NCI-H446 treated with DMSO at 0.1 percent for 48 hours (cell line): ENCODE results near the gene TSPAN16.

Source experiments
- DNase-seq: peaks from one replicate; lab custom pipeline; 2025; lab: John Stamatoyannopoulos, UW

TSPAN16 gene

DNA sequence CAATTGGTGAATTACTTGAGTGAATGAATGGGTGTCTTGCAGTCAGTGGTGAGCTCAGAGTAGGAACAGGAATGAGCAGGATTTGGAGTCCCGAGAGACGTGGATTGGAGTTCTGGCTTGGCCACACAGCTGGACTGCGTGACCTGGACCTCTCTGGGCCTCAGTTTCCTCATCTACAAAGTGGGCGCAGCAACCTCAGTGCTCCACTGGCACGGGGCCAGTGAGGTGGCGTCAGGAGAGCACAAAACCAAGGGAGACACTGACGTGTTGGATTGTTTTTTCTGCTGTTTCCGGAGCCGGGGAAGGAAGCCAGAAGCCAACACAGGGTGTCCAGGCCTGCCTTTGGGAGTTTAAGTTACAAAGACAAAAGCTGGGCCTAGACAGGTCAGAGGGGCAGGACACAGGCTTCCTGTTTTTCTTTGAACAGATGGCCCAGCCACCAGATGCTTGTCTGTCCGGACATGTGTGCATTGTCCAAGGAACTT, 27.1 kb upstream of the TSPAN16 start:
- DNase-seq, result no peak

DNA sequence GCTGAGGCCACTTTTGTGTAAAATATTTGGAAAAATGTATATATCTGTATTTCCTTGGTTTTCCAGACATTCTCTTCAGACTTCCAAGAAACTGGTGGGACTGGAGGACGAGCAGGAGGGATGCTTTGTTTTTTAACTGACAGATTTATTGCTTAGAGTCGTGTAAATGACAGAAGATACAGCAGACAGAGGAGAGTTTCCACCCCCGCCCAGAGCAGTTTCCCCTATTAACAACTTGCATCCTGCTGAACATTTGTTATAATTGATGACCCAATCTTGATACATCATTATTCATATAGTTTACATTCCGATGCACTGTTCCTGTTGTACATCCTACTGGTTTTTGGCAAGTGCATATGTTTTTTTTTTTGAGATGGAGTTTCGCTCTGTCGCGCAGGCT, 26.6 kb upstream of the TSPAN16 start:
- no peak for DNase-seq

DNA sequence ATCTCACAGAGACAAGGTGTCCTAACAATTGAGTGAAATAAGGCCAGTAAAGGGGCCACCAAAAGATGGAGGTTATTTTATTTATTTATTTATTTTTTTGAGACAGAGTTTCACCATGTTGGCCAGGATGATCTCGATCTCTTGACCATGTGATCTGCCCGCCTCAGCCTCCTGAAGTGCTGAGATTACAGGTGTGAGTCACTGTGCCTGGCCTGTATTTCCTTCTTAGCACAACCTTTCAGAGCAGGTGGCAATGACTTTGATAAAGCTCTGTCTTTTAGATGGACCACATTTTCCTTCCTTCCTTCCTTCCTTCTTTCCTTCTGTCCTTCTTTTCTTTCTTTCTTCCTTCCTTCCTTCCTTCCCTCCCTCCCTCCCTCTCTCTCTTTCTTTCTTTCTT, 22.7 kb upstream of the TSPAN16 start:
- no peak for DNase-seq

DNA sequence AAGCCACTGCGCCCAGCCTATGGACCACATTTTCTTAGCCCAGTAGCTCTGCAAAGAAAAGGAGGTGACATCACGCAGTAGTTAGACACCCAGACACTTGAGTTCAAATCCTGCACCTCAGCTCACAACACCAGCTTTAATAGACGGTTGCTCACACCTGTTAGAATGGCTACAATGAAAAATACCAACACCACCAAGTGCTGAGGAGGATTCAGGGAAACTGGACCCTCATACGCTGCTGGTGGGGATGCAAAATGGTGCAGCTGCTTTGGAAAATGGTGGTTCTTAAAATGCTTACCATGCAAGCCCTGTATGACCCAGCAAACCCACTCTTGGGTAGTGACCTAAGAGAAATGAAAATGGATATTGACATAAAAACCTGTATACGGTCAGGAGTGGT, 22.0 kb upstream of the TSPAN16 start:
- no peak for DNase-seq

DNA sequence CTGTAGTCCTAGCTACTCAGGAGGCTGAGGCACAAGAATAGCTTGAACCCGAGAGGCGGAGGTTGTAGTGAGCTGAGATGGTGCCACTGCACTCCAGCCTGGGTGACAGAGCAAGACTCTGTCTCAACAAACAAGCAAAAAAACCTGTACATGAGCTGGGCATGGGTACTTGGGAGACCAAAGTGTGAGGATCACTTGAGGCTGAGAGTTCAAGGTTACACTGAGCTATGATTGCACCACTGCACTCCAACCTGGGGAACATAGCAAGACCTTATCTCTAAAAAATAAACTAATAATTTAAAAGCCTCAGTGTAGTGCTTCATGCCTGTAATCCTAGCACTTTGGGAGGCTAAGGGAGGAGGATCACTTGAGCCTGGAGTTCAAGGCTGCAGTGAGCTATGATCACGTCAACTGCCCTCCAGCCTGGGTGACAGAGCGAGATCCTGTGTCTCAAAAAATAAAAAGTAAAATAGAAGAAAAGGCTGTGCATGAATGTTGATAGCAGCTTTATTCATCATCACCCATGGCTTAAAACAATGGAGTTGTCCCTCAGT, 21.4 kb upstream of the TSPAN16 start:
- no peak for DNase-seq

DNA sequence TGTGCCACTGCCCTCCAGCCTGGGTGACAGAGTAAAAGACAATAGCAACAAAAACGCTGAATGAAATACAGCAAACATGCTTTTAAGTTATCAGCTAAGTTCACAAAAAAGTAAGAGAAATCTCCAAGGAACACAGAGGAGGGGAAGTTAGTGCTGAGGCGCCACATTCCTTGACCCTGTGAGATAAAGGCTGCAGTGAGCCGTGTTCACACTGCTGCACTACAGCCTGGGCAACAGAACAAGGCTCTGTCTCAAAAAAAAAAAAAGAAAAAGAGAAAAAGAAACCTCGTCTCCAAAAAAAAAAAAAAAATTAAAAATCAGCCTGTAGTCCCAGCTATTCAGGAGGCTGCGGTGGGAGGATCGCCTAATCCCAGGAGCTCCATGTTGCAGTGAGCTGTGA, 17.3 kb upstream of the TSPAN16 start:
- DNase-seq, result no peak

DNA sequence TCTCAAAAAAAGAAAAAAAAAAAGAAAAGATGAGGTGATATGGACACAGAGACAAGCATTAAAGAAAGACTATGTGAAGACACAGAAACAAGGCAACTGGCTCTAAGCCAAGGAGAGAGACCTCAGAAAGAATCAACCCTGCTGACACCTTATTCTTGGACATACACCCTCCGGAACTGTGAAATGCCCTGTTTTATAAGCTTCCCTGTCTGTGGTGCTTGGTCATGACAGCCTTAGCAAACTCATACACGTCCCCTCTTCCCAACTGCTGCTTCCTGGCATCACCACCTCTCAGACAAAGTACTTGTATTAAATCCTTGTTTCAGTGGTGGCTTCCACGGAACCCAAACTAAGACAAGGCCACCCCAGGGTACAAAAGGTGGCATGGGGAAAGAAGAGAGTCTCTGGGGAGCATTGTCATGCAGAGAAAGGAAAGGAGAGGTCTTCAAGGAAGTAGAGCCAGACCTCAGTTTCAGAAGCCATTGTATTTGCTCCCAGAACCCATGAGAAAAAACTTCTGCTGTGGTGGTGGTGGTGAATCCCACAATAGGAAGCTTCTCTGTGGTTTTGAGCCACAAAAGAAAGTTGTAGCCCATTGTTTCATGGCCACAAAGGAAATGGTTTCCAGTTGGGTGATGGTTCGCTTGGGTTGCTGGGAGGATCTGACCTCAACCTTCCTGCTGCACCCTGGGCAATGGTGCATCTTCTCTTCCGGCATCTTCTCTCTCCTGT, 16.3 kb upstream of the TSPAN16 start:
- no peak for DNase-seq

DNA sequence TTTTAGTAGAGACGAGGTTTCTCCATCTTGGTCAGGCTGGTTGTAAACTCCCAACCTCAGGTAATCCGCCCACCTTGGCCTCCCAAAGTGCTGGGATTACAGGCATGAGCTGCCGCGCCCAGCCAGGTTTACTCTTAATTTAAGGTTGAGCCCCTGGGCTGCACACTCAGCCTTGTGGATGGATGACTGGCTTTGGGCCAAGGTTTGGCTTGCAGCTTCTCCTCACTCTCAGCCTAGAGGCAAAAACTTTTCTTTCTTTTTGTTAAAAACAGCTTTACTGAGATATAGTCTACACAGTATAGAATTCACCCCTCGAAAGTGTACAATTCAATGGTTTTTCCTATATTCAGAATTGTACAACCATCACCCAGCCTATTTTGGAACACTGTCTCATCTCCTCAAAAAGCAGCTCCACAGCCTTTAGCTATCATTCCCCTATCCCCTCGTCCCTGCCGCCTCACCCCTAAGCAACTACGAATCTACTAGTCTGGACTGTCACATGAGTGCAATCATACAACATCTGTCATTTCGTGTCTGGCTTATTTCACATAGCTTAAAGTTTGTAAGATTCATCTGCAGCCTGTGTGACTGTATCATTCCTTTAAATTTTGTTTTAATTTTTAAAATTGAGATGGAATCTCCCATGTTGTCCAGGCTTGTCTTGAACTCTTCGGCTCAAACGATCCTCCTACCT, 14.5 kb upstream of the TSPAN16 start:
- no peak for DNase-seq

DNA sequence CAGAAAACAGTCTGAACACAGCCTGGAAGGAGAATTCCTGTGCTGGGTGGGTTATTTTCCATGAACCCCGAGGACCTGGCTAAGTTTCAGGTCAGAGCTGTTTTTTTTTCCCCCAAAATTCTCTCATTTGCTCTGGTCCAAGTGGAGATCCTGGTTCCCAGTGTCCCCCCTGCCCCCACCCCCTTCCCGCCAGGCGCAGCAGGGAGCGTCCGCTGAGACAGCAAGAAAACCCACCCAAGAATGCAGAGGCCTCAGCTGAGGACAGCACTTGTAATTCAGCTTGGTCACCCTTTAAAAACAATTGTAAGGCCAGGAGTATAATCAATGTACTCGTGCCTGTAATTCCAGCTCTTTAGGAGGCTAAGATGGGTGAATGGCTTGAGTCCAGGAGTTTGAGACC, 11.4 kb upstream of the TSPAN16 start:
- no peak for DNase-seq

DNA sequence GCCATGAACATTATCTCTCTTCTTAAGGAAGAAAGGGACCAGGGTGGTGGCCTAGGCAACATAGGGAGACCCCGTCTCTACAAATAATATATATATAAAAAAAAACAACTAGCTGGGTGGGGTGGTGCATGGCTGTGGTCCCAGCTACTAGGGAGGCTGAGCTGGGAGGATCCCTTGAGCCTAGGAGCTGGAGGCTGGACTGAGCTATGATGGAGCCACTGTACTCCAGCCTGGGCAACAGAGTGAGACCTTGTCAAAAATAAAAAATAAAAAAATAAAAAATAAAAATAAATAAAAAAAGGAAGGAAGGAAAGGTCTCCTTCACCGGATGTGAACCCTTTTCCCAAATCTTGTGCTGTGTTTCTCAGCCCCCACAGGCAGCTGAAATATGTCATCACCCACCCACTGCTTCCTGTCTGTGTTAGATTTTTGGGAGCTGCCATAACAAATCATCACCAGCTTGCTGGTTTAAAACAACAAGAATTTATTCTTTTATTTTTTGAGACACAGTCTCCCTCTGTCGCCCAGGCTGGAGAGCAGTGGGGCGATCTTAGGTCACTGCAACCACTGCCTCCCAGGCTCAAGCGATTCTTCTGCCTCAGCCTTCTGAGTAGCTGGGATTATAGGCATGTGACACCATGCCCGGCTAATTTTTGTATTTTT, 9.5 kb upstream of the TSPAN16 start:
- no peak for DNase-seq

DNA sequence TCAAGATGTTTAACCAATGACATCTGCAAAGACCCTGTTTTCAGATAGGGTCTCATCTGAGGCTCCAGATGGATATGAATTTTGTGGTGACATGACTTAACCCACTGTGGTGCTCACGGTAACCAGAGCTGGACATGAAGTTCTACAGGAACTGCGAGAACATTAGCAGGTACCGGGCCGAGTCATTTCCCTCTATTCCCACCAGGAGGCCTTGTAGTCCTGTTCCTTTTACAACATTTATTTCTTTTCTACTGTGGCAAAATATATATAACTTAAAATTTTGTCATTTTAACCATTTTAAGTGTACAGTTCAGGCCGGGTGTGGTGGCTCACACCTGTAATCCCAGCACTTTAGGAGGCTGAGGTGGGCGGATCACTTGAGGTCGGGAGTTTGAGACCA, 7.6 kb upstream of the TSPAN16 start:
- no peak for DNase-seq

DNA sequence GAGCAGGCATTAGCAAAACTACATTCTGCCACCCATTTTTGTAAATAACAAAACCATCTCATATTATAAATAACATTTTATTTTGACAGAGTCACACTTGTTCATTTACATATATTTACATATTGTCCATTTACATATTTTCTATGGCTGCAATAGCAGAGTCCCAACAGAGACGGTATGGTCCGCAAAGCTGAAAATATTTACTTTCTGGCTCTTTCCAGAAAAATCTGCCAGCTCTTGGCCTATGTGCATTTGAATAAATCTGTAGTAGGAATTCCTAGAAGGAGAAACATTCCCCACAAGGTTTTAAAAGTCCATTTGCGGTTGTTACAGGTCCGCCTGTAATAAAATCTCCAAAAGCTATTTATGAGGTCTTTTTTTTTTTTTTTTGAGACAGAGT, 5.7 kb upstream of the TSPAN16 start:
- DNase-seq, result no peak

DNA sequence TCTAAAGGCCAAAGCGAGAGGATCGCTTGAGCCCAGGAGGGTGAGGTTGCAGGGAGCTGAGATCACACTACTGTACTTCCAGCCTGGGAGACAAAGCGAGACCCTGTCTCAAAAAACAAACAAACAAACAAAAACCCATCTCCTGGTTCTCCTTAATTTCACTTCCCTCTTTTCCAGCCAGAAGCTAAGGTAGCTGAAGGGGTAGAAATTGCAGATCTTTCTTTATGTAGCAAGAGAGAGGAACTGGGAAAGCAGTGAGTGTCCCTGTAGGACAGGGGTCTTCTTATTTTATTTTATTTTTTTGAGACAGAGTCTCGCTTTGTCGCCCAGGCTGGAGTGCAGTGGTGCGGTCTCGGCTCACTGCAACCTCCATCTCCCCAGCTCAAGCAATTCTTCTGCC, 4.5 kb upstream of the TSPAN16 start:
- no peak for DNase-seq

DNA sequence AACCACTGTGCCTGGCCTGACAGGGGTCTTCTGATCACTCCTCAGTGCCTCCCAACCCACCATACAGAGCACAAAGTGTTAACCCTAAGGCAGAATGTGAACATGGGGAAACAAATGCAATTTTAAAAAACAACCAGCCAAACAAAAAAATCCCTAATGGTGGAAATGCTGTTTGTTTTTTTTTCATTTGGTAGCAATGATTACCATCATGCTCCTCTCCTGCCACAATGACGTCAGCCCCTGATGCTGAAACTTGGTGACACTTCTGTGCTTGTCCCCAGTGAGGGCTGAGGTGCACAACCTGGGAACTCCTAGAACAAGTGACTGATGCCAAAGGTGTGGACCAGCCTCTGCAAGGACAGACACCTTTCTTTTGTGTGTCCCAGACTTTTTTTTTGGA, 4.0 kb upstream of the TSPAN16 start:
- DNase-seq, result no peak

DNA sequence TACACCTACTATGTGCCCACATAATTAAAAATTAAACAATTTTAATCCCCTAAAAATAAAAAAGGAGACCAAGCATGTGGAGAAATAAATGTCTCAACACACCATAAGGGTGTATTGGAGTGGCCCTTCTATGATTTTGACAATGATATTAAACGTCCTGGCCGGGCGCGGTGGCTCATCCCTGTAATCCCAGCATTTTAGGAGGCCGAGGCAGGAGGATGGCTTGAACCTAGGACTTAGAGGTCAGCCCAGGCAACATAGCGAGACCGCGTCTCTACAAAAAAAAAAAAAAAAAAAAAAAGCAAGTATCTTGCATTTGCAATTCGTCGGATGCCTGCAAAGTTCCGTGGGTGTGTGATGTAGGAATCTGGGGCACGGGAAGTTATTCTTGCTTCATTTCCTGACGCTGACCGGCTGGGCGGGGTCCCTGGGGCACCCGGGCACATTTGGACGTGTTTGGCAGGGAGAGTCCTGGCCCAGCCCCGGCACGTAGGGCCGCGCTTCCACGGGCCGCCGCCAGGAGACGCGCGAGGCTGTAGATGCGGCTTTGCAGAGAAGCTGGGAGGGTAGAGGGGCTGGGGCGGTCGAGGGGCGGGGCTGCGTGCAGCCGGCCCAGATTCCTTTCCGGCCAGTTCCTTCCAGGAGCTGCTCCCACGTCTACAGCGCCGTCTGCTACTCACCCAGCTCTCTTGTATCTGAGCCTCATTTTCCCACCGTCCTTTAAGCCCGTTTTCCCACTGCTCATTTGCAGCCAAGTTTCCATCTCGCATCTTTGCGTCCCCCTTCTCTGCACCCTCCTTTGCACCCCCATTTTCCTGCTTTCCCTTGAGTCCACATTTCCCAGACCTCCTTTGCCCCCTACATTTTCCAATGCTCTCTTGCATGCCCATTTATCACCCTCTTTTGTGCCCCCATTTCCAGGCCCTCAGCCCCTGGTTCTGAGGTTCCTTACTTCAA, 2.2 kb upstream of the TSPAN16 start:
- DNase-seq, result peak; percentile 87

DNA sequence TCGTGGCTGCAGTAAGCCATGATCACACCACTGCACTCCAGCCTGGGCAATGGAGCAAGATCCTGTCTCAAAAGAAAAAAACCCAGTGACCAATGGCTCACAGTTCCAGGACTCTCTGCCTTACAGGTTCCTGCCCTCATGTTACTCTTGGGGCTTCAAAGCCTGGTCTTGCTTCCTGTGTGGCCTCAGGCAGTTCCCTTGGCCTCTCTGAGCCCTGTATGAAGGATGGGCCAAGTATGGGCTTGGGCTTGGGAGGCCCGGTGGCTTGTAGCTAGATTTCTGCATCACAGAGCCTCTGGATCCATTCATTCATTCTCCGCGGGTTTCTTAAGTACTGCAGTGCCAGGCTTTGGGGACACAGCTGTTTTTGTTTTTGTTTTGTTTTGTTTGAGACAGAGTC, 780 bp upstream of the TSPAN16 start:
- no peak for DNase-seq

DNA sequence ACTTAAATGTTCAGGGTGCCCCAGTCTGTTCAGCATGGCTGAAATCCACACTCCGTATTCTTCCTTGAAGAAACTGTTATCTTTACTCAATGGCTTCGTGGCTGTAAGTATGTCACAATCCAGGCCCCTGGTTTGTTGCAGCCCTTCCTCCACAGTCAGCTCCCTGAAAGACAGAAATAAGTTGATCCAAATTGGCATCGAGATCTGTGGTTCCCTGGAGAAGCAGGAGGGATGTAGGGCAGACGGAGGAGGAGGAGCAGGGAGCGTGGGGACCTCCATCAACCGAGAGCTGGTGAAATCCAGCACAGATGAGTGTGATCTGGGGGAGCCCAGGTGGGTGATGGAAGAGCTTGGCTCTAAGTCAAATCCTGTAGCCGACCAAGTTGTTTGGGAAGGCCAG, 304 bp downstream of the TSPAN16 start:
- no peak for DNase-seq

DNA sequence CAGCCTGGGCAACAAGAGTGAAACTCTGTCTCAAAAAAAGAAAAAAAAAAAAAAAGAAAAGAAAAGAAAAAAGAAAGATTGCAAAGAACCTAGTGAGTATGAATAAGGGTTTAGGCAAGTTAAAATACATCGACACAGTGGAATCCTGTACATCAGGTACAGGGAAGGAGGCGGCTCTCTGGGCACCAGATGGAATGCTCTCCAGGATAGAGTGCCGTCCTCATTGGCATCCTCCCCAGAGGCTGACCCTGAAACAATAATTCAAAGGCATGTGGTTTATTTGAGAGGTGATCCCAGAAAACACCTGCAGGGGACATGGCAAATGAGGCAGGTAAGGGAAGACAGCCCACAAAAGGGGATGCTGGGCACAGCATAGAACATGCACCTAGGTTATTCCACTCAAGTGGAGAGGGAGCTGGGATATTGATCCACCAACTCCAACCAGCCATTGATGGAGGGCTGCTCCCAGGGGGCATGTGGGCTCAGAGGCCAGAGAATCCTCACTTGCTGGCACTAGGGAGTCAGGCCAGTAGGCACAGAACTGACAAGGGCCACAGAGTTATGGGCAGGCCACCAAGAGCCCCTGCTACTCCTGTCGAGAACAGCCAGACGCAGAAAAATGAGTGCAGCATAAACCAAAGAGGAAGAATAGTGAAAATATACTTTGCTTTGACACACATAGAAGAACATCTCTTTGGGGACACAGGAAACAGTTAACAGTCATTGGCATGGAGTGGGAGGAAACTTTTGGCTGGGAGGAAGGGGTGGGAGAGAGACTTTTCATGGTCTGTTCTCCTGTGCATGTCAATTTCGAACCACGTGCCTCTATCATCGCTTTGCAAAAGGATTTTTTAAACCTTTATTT, 4.2 kb downstream of the TSPAN16 start:
- DNase-seq, result no peak

DNA sequence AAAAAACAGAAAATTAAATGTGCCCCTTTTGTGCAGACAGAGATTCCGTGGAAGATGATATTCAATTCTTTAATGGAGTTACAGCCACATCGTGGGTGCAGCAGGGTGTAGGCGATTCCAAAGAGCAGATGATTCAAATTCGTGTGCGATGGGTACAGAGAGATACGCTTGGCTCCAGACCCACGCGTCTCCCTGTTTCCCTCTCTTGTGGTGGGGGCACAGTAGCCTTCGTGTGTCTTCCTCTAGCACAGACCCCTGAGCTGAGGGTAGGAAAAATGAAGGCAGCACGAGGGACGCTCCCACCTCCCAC, 4.8 kb downstream of the TSPAN16 start:
- DNase-seq, result no peak

DNA sequence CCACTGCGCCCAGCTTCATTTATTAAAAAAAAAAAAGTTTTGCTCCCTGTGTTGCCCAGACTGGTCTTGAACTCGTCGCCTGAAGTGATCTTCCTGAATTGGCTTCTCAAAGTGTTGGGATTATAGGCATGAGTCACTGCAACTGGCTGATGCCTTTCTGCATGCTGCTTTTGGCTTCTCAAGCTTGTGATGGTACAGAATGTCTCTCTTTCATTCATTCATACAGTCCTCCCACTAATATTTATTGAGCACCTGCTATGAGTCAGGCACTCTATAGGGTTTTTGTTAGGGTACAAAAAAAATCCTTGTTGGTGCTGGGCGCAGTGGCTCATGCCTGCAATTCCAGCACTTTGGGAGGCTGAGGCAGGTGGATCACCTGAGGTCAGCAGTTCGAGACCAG, 9.0 kb downstream of the TSPAN16 start:
- no peak for DNase-seq

DNA sequence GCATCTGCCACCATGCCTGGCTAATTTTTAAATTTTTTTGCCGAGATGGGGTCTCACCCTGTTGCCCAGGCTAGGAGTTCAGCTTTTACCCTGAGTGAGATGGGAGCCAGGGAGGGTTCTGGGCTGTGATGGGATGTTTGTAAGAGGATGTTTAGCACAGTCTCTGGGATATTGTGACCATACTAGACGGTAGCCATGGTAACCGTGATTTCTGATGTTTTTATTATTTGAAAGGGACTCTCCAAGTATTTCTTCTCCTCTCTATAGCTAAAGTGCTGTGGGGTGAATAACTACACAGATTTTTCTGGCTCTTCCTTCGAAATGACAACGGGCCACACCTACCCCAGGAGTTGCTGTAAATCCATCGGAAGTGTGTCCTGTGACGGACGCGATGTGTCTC, 10.4 kb downstream of the TSPAN16 start:
- DNase-seq, result no peak
